WTC11 (cell line): ENCODE data around the gene SH3TC2. TPM values are rescaled to one million over a fixed set of nuclear protein-coding genes. Genes with fewer than 3 reads are reported as not detected.

Experiments used
- ATAC-seq: fragments of 200-7000 bp; cut with Tn5 transposase; 2 replicates; pipeline ENCODE4 v1.10.0; 2021; ENCODE audit warnings: mild to moderate bottlenecking, moderate library complexity
- CTCF ChIA-PET: fragments of 300-600 bp; sonication (Branson Sonifier 250); formaldehyde crosslinking; loops from one replicate; lab custom pipeline; 2021; ENCODE audit warnings: antibody characterized with exemption; lab: Charles Lee
- POLR2A ChIA-PET: fragments of 350-600 bp; sonication (Branson Sonifier 250); formaldehyde crosslinking; loops from one replicate; lab custom pipeline; 2021; ENCODE audit warnings: antibody characterized with exemption; lab: Charles Lee
- DNase-seq: peaks from one replicate; pipeline ENCODE4 v3.0.0; 2021; ENCODE audit warnings: low spot score
- H3K27ac Mint-ChIP-seq: 2 replicates; pipeline ENCODE4 v1.8.0; 2021; ENCODE audit warnings: mixed read lengths
- H3K27me3 Mint-ChIP-seq: 2 replicates; pipeline ENCODE4 v1.8.0; 2021; ENCODE audit warnings: low read depth, mild to moderate bottlenecking, moderate library complexity, mixed read lengths
- H3K36me3 Mint-ChIP-seq: 2 replicates; pipeline ENCODE4 v1.8.0; 2021; ENCODE audit warnings: mixed read lengths
- H3K4me1 Mint-ChIP-seq: 2 replicates; pipeline ENCODE4 v1.8.0; 2022; ENCODE audit warnings: mixed read lengths
- H3K4me3 Mint-ChIP-seq: 2 replicates; pipeline ENCODE4 v1.8.0; 2021; ENCODE audit warnings: mild to moderate bottlenecking, moderate library complexity, mixed read lengths
- H3K9me3 Mint-ChIP-seq: 2 replicates; pipeline ENCODE4 v1.8.0; 2021; ENCODE audit warnings: mixed read lengths
- ELF4 ChIP-seq: sonication (generic); formaldehyde crosslinking; IDR thresholded peaks from 2 replicates; pipeline ENCODE4 v1.8.1; 2022; ENCODE audit warnings: low read depth, mild to moderate bottlenecking, moderate library complexity, missing genetic modification reagents
- EMX1 ChIP-seq: fragments of 250-450 bp; sonication (Bioruptor Pico); IDR thresholded peaks from 2 replicates; pipeline ENCODE4 v1.8.0; 2021; ENCODE audit warnings: mild to moderate bottlenecking
- NR1H2 ChIP-seq: sonication (generic); formaldehyde crosslinking; IDR thresholded peaks from 2 replicates; pipeline ENCODE4 v1.9.0; 2021; ENCODE audit warnings: mild to moderate bottlenecking, moderate library complexity, missing genetic modification reagents
- NR3C1 ChIP-seq: sonication (generic); formaldehyde crosslinking; conservative IDR thresholded peaks from 2 replicates; pipeline ENCODE4 v1.8.1; 2023; ENCODE audit warnings: low read depth, mild to moderate bottlenecking, missing genetic modification reagents
- SMAD3 ChIP-seq: sonication (generic); formaldehyde crosslinking; IDR thresholded peaks from 2 replicates; pipeline ENCODE4 v1.8.0; 2022; ENCODE audit warnings: missing genetic modification reagents, mild to moderate bottlenecking, borderline replicate concordance
- SMAD4 ChIP-seq: sonication (generic); formaldehyde crosslinking; IDR thresholded peaks from 2 replicates; pipeline ENCODE4 v1.8.0; 2022; ENCODE audit warnings: mild to moderate bottlenecking, missing genetic modification reagents
- SOX15 ChIP-seq: fragments of 250-450 bp; sonication (Bioruptor Pico); IDR thresholded peaks from 2 replicates; pipeline ENCODE4 v1.9.0; 2021; ENCODE audit warnings: mild to moderate bottlenecking
- ZBTB21 ChIP-seq: sonication (generic); formaldehyde crosslinking; IDR thresholded peaks from 2 replicates; pipeline ENCODE4 v1.8.1; 2023; ENCODE audit warnings: mild to moderate bottlenecking, missing genetic modification reagents, borderline replicate concordance
- ZNF138 ChIP-seq: sonication (generic); formaldehyde crosslinking; conservative IDR thresholded peaks from 2 replicates; pipeline ENCODE4 v1.8.1; 2022; ENCODE audit warnings: mild to moderate bottlenecking, moderate library complexity, missing genetic modification reagents
- ZNF219 ChIP-seq: sonication (generic); formaldehyde crosslinking; IDR thresholded peaks from 2 replicates; pipeline ENCODE4 v1.8.0; 2023; ENCODE audit warnings: missing genetic modification reagents, mild to moderate bottlenecking, borderline replicate concordance
- total RNA-seq: library from RNA; stranded (reverse); gene quantifications from 3 replicates; pipeline ENCODE4 v1.2.3, GENCODE V29; 2021
- TF ChIP-seq, protein P1 (sequence below): fragments of 250-450 bp; sonication (Bioruptor Pico); IDR thresholded peaks from 2 replicates; pipeline ENCODE4 v2.1.2; 2022; ENCODE audit warnings: mild to moderate bottlenecking, moderate library complexity
- TF ChIP-seq, protein P2 (sequence below): fragments of 250-450 bp; sonication (Bioruptor Pico); IDR thresholded peaks from 2 replicates; pipeline ENCODE4 v1.9.0; 2021; ENCODE audit warnings: moderate library complexity, mild to moderate bottlenecking, inconsistent platforms, borderline replicate concordance
- TF ChIP-seq, protein P3 (sequence below): sonication (generic); formaldehyde crosslinking; IDR thresholded peaks from 2 replicates; pipeline ENCODE4 v1.8.1; 2022; ENCODE audit warnings: mild to moderate bottlenecking, moderate library complexity, missing genetic modification reagents
- TF ChIP-seq, protein P4 (sequence below): sonication (generic); formaldehyde crosslinking; IDR thresholded peaks from 2 replicates; pipeline ENCODE4 v1.8.1; 2022; ENCODE audit warnings: missing genetic modification reagents, borderline replicate concordance
- TF ChIP-seq, protein P5 (sequence below): fragments of 250-450 bp; sonication (Bioruptor Pico); IDR thresholded peaks from 2 replicates; pipeline ENCODE4 v1.9.0; 2021; ENCODE audit warnings: mild to moderate bottlenecking, borderline replicate concordance
- TF ChIP-seq, protein P6 (sequence below): sonication (generic); formaldehyde crosslinking; IDR thresholded peaks from 2 replicates; pipeline ENCODE4 v1.8.0; 2023; ENCODE audit warnings: missing genetic modification reagents
- TF ChIP-seq, protein P7 (sequence below): sonication (generic); formaldehyde crosslinking; IDR thresholded peaks from 2 replicates; pipeline ENCODE4 v1.8.1; 2022; ENCODE audit warnings: low read depth, missing genetic modification reagents, borderline replicate concordance
- TF ChIP-seq, protein P8 (sequence below): fragments of 250-450 bp; sonication (Bioruptor Pico); IDR thresholded peaks from 2 replicates; pipeline ENCODE4 v1.9.0; 2021; ENCODE audit warnings: mild to moderate bottlenecking

SH3TC2 gene
- total RNA-seq, 1 experiment from 2014 or later, result 0.61 TPM

DNA sequence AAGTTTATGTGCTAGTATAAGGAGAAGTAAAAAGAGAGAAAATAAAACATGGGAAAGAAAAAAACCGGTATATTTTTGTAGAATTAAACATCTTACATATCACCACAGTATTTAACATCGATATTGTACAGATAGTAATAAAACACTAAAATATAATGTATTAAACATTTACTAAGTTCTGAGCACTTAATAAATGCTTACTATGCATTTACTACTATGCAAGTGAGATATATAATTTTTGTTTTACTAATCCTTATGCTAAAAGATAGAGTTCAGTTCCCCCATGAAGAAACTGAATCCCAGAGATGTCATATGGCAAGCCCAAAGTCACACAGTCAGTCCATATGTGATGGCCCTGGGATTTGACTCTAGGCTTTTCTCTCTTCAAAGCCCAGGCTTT lies 51.1 kb downstream of the SH3TC2 start (continued):
- TF ChIP-seq, protein P1, sequence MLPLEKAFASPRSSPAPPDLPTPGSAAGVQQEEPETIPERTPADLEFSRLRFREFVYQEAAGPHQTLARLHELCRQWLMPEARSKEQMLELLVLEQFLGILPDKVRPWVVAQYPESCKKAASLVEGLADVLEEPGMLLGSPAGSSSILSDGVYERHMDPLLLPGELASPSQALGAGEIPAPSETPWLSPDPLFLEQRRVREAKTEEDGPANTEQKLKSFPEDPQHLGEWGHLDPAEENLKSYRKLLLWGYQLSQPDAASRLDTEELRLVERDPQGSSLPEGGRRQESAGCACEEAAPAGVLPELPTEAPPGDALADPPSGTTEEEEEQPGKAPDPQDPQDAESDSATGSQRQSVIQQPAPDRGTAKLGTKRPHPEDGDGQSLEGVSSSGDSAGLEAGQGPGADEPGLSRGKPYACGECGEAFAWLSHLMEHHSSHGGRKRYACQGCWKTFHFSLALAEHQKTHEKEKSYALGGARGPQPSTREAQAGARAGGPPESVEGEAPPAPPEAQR (CRISPR knock-in tag), result no peak
- TF ChIP-seq, protein P2, sequence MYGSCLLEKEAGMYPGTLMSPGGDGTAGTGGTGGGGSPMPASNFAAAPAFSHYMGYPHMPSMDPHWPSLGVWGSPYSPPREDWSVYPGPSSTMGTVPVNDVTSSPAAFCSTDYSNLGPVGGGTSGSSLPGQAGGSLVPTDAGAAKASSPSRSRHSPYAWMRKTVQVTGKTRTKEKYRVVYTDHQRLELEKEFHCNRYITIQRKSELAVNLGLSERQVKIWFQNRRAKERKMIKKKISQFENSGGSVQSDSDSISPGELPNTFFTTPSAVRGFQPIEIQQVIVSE (CRISPR knock-in tag), result no peak
- TF ChIP-seq, protein P3, sequence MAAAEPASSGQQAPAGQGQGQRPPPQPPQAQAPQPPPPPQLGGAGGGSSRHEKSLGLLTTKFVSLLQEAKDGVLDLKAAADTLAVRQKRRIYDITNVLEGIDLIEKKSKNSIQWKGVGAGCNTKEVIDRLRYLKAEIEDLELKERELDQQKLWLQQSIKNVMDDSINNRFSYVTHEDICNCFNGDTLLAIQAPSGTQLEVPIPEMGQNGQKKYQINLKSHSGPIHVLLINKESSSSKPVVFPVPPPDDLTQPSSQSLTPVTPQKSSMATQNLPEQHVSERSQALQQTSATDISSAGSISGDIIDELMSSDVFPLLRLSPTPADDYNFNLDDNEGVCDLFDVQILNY, result no peak

DNA sequence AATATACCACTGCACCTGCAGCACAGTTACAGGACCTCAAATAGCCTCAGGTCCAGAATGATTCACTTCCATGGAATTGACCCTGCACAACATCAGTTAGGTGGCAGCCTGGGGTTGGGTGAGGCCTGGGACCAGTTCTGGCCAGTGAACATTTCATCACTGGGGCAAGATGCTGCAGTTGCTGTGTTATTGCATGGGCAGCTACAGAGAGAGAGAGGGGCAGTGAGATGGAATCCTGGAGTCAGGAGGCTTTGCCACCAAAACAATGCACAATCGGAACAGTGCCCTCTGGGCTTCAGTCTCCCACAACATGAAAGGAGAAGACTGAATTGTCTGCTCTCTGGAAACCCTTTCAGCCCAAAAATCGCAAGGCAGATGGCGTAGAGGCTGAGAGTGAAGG lies 51.8 kb downstream of the SH3TC2 start:
- Mint-ChIP-seq H3K9me3 (no peaks in the 10 kb centered on the region), H3K4me3 (no peak overlapping the region), H3K27me3 (no peaks in the 10 kb centered on the region), H3K27ac (no peak overlapping the region), H3K36me3 (no peaks in the 10 kb centered on the region), H3K4me1 (no peaks in the 10 kb centered on the region)
- ATAC-seq (no peak), DNase-seq (no peak)
- CTCF ChIA-PET, result interaction anchor here (1.0 to 3.4 kb wide), 6 partner anchors 15 to 280 kb away, joined by 3 to 18 read pairs (median 6); no protein-coding TSS in a partner anchor
- POLR2A ChIA-PET, result no interaction called here
- TF ChIP-seq, protein P4, sequence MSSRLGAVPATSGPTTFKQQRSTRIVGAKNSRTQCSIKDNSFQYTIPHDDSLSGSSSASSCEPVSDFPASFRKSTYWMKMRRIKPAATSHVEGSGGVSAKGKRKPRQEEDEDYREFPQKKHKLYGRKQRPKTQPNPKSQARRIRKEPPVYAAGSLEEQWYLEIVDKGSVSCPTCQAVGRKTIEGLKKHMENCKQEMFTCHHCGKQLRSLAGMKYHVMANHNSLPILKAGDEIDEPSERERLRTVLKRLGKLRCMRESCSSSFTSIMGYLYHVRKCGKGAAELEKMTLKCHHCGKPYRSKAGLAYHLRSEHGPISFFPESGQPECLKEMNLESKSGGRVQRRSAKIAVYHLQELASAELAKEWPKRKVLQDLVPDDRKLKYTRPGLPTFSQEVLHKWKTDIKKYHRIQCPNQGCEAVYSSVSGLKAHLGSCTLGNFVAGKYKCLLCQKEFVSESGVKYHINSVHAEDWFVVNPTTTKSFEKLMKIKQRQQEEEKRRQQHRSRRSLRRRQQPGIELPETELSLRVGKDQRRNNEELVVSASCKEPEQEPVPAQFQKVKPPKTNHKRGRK (CRISPR knock-in tag), result no peak
- TF ChIP-seq, protein P3, result no peak
- TF ChIP-seq EMX1 (CRISPR knock-in tag) (no peak), ELF4 (CRISPR knock-in tag) (no peak), SMAD4 (CRISPR knock-in tag) (no peak), SMAD3 (CRISPR knock-in tag) (no peak), NR1H2 (CRISPR knock-in tag) (no peak), NR3C1 (CRISPR knock-in tag) (no peak), ZNF138 (CRISPR knock-in tag) (no peak), SOX15 (CRISPR knock-in tag) (no peak), ZNF219 (CRISPR knock-in tag) (no peak), ZBTB21 (no peak)
- TF ChIP-seq, protein P5, sequence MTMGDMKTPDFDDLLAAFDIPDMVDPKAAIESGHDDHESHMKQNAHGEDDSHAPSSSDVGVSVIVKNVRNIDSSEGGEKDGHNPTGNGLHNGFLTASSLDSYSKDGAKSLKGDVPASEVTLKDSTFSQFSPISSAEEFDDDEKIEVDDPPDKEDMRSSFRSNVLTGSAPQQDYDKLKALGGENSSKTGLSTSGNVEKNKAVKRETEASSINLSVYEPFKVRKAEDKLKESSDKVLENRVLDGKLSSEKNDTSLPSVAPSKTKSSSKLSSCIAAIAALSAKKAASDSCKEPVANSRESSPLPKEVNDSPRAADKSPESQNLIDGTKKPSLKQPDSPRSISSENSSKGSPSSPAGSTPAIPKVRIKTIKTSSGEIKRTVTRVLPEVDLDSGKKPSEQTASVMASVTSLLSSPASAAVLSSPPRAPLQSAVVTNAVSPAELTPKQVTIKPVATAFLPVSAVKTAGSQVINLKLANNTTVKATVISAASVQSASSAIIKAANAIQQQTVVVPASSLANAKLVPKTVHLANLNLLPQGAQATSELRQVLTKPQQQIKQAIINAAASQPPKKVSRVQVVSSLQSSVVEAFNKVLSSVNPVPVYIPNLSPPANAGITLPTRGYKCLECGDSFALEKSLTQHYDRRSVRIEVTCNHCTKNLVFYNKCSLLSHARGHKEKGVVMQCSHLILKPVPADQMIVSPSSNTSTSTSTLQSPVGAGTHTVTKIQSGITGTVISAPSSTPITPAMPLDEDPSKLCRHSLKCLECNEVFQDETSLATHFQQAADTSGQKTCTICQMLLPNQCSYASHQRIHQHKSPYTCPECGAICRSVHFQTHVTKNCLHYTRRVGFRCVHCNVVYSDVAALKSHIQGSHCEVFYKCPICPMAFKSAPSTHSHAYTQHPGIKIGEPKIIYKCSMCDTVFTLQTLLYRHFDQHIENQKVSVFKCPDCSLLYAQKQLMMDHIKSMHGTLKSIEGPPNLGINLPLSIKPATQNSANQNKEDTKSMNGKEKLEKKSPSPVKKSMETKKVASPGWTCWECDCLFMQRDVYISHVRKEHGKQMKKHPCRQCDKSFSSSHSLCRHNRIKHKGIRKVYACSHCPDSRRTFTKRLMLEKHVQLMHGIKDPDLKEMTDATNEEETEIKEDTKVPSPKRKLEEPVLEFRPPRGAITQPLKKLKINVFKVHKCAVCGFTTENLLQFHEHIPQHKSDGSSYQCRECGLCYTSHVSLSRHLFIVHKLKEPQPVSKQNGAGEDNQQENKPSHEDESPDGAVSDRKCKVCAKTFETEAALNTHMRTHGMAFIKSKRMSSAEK (CRISPR knock-in tag), result no peak
- TF ChIP-seq, protein P6, sequence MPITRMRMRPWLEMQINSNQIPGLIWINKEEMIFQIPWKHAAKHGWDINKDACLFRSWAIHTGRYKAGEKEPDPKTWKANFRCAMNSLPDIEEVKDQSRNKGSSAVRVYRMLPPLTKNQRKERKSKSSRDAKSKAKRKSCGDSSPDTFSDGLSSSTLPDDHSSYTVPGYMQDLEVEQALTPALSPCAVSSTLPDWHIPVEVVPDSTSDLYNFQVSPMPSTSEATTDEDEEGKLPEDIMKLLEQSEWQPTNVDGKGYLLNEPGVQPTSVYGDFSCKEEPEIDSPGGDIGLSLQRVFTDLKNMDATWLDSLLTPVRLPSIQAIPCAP, result no peak
- TF ChIP-seq, protein P7, sequence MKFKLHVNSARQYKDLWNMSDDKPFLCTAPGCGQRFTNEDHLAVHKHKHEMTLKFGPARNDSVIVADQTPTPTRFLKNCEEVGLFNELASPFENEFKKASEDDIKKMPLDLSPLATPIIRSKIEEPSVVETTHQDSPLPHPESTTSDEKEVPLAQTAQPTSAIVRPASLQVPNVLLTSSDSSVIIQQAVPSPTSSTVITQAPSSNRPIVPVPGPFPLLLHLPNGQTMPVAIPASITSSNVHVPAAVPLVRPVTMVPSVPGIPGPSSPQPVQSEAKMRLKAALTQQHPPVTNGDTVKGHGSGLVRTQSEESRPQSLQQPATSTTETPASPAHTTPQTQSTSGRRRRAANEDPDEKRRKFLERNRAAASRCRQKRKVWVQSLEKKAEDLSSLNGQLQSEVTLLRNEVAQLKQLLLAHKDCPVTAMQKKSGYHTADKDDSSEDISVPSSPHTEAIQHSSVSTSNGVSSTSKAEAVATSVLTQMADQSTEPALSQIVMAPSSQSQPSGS (CRISPR knock-in tag), result no peak
- TF ChIP-seq, protein P8, sequence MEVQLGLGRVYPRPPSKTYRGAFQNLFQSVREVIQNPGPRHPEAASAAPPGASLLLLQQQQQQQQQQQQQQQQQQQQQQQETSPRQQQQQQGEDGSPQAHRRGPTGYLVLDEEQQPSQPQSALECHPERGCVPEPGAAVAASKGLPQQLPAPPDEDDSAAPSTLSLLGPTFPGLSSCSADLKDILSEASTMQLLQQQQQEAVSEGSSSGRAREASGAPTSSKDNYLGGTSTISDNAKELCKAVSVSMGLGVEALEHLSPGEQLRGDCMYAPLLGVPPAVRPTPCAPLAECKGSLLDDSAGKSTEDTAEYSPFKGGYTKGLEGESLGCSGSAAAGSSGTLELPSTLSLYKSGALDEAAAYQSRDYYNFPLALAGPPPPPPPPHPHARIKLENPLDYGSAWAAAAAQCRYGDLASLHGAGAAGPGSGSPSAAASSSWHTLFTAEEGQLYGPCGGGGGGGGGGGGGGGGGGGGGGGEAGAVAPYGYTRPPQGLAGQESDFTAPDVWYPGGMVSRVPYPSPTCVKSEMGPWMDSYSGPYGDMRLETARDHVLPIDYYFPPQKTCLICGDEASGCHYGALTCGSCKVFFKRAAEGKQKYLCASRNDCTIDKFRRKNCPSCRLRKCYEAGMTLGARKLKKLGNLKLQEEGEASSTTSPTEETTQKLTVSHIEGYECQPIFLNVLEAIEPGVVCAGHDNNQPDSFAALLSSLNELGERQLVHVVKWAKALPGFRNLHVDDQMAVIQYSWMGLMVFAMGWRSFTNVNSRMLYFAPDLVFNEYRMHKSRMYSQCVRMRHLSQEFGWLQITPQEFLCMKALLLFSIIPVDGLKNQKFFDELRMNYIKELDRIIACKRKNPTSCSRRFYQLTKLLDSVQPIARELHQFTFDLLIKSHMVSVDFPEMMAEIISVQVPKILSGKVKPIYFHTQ (CRISPR knock-in tag), result no peak
